GM21825 (cell line): ENCODE results near the gene ADSS1.

Experiments used
- ATAC-seq: cut with Tn5 transposase; IDR thresholded peaks from one replicate; pipeline ENCODE4 v1.9.1; 2021; ENCODE audit warnings: mild to moderate bottlenecking, moderate library complexity; ENCODE audit not compliant: unreplicated experiment

Gene ADSS1

GRCh38 chr14:104766256-104766862, 42.3 kb downstream of the ADSS1 start:
- ATAC-seq = no peak

GRCh38 chr14:104766863-104767633, 43.0 kb downstream of the ADSS1 start:
- no peak for ATAC-seq

- ATAC-seq = no peak
Measured at GRCh38 chr14:104767634-104767918, 43.5 kb downstream of the ADSS1 start.

GRCh38 chr14:104768437-104769323, 44.7 kb downstream of the ADSS1 start:
- no peak for ATAC-seq

- ATAC-seq = no peak
Measured at GRCh38 chr14:104769324-104770071, 45.5 kb downstream of the ADSS1 start.

- no peak for ATAC-seq
Measured at GRCh38 chr14:104770072-104770579, 46.1 kb downstream of the ADSS1 start.

GRCh38 chr14:104770851-104771272, 46.8 kb downstream of the ADSS1 start:
- ATAC-seq = no peak

- ATAC-seq = no peak
Measured at GRCh38 chr14:104771374-104771773, 47.3 kb downstream of the ADSS1 start.

- no peak for ATAC-seq
Measured at GRCh38 chr14:104771918-104772706, 48.1 kb downstream of the ADSS1 start.

GRCh38 chr14:104772707-104773504, 48.9 kb downstream of the ADSS1 start:
- ATAC-seq = no peak

- ATAC-seq = no peak
Measured at GRCh38 chr14:104773505-104774452, 49.8 kb downstream of the ADSS1 start.

- no peak for ATAC-seq
Measured at GRCh38 chr14:104774453-104775072, 50.5 kb downstream of the ADSS1 start.

GRCh38 chr14:104775073-104775489, 51.1 kb downstream of the ADSS1 start:
- ATAC-seq = no peak

GRCh38 chr14:104776481-104776880, 52.5 kb downstream of the ADSS1 start:
- no peak for ATAC-seq

GRCh38 chr14:104776961-104777807, 53.2 kb downstream of the ADSS1 start:
- no peak for ATAC-seq

- ATAC-seq = no peak
Measured at GRCh38 chr14:104777808-104778249, 53.8 kb downstream of the ADSS1 start.
